A549 treated with CpdA at 1 μM for 4 hours (cell line): ENCODE measurements around the gene TAOK2. TPM values are rescaled to one million over a fixed set of nuclear protein-coding genes. Genes with fewer than 3 reads are reported as not detected.

Experiments
- total RNA-seq: library from RNA; stranded (reverse); fragments of 200-300 nt; extraction: Qiagen RNA extraction; gene quantifications from 5 replicates; pipeline ENCODE4 v1.2.3, GENCODE V29; 2022; ENCODE audit warnings: low read depth

Gene TAOK2
- 27.9 to 37.1 TPM (median 33.4 TPM) in 5 replicates for total RNA-seq

GRCh38 chr16:29973384-29974246 lies at the start of gene TAOK2:
TSS of gene TAOK2 (plus strand) at chr16:29973868. CDS start at chr16:29977773, 3,905 bp downstream.

GRCh38 chr16:29925781-29926710 lies 47.6 kb upstream of the TAOK2 start, which contains the start of gene KCTD13:
TSS of gene KCTD13 (minus strand) at chr16:29926226. CDS start at chr16:29926033, 193 bp downstream.

GRCh38 chr16:29961479-29962343 lies 12.0 kb upstream of the TAOK2 start, which contains the start of gene TMEM219:
TSS of gene TMEM219 (plus strand) at chr16:29962079. CDS start at chr16:29963144, 1,065 bp downstream.

GRCh38 chr16:29995324-29995910 lies 21.7 kb downstream of the TAOK2 start, which contains the start of gene HIRIP3:
TSS of gene HIRIP3 (minus strand) at chr16:29995617. CDS start at chr16:29995605, 12 bp downstream.

GRCh38 chr16:29995911-29996765 lies 22.5 kb downstream of the TAOK2 start, which contains the start of gene INO80E:
TSS of gene INO80E (plus strand) at chr16:29996241. CDS start at chr16:29996311, 70 bp downstream.

GRCh38 chr16:30010844-30011713 lies 37.4 kb downstream of the TAOK2 start, which contains the start of gene DOC2A:
TSS of gene DOC2A (minus strand) at chr16:30011027. CDS start at chr16:30010222, 805 bp downstream.

GRCh38 chr16:30022887-30023286 lies 49.2 kb downstream of the TAOK2 start, which contains the start of gene C16orf92:
TSS of gene C16orf92 (plus strand) at chr16:30023198. CDS start at chr16:30023341, 143 bp downstream.

GRCh38 chr16:30030841-30031413 lies 57.3 kb downstream of the TAOK2 start, which contains the start of gene TLCD3B:
TSS of gene TLCD3B (minus strand) at chr16:30031271. CDS start at chr16:30030527, 744 bp downstream.

Other genes with a start within 250 kb of the TAOK2 start
- not detected in 5 replicates for gene C16orf54, start 227.9 kb upstream of the TAOK2 start, total RNA-seq
- not detected in 5 replicates for gene ZG16, start 195.6 kb upstream of the TAOK2 start, total RNA-seq
- gene KIF22, start 183.1 kb upstream of the TAOK2 start, total RNA-seq = 81.9 to 103 TPM (median 93.7 TPM) in 5 replicates
- gene MAZ, start 167.3 kb upstream of the TAOK2 start, total RNA-seq = 155 to 199 TPM (median 183 TPM) in 5 replicates
- gene PRRT2, start 161.7 kb upstream of the TAOK2 start, total RNA-seq = 0.26 to 0.54 TPM (median 0.46 TPM) in 5 replicates
- gene PAGR1, start 157.7 kb upstream of the TAOK2 start, total RNA-seq = 41.2 to 51.3 TPM (median 48.8 TPM) in 5 replicates
- gene MVP, start 153.4 kb upstream of the TAOK2 start, total RNA-seq = 110 to 134 TPM (median 125 TPM) in 5 replicates
- 63.2 to 108 TPM (median 103 TPM) in 5 replicates for gene CDIPT, start 110.6 kb upstream of the TAOK2 start, total RNA-seq
- gene SEZ6L2, start 74.3 kb upstream of the TAOK2 start, total RNA-seq = 16.5 to 25.6 TPM (median 21.2 TPM) in 5 replicates
- gene ASPHD1, start 73.4 kb upstream of the TAOK2 start, total RNA-seq = 20.9 to 30.7 TPM (median 28.3 TPM) in 5 replicates
- 15.9 to 22.5 TPM (median 18.2 TPM) in 5 replicates for gene KCTD13, start 47.6 kb upstream of the TAOK2 start, total RNA-seq
- 79.8 to 104 TPM (median 96.6 TPM) in 5 replicates for gene TMEM219, start 11.8 kb upstream of the TAOK2 start, total RNA-seq
- 13.3 to 18.0 TPM (median 15.7 TPM) in 5 replicates for gene HIRIP3, start 21.7 kb downstream of the TAOK2 start, total RNA-seq
- 103 to 113 TPM (median 109 TPM) in 5 replicates for gene INO80E, start 22.4 kb downstream of the TAOK2 start, total RNA-seq
- 1.8 to 2.8 TPM (median 2.5 TPM) in 5 replicates for gene DOC2A, start 37.2 kb downstream of the TAOK2 start, total RNA-seq
- gene C16orf92, start 49.3 kb downstream of the TAOK2 start, total RNA-seq = not detected in 5 replicates
- 0.23 to 0.58 TPM (median 0.30 TPM) in 5 replicates for gene TLCD3B, start 57.4 kb downstream of the TAOK2 start, total RNA-seq
- gene ALDOA, start 91.9 kb downstream of the TAOK2 start, total RNA-seq = 1,596 to 1,951 TPM (median 1,926 TPM) in 5 replicates
- gene PPP4C, start 102.1 kb downstream of the TAOK2 start, total RNA-seq = 123 to 151 TPM (median 142 TPM) in 5 replicates
- 0.25 to 0.53 TPM (median 0.32 TPM) in 4 of 5 replicates, not detected in the other for gene TBX6, start 118.1 kb downstream of the TAOK2 start, total RNA-seq
- 5.4 to 13.2 TPM (median 10.2 TPM) in 5 replicates for gene YPEL3, start 122.3 kb downstream of the TAOK2 start, total RNA-seq
- 1.2 to 2.2 TPM (median 2.0 TPM) in 5 replicates for gene GDPD3, start 139.7 kb downstream of the TAOK2 start, total RNA-seq
- gene MAPK3, start 149.4 kb downstream of the TAOK2 start, total RNA-seq = 31.6 to 37.3 TPM (median 34.5 TPM) in 5 replicates
- gene CORO1A, start 209.7 kb downstream of the TAOK2 start, total RNA-seq = 2.6 to 6.0 TPM (median 3.1 TPM) in 5 replicates
- 149 to 252 TPM (median 217 TPM) in 5 replicates for gene BOLA2B, start 219.8 kb downstream of the TAOK2 start, total RNA-seq
- 7.2 to 24.4 TPM (median 12.9 TPM) in 5 replicates for gene SLX1A, start 220.0 kb downstream of the TAOK2 start, total RNA-seq
- 4.2 to 10.3 TPM (median 8.6 TPM) in 5 replicates for gene SULT1A3, start 225.4 kb downstream of the TAOK2 start, total RNA-seq